GM12891 (cell line): ENCODE data around the gene SLC26A8. TPM values are rescaled to one million over a fixed set of nuclear protein-coding genes. Genes with fewer than 3 reads are reported as not detected.
A peak's percentile ranks its signal among the peaks of the same experiment; 100 is the strongest.

ENCODE experiments used
- DNase-seq: peaks from one replicate; pipeline ENCODE4 v3.0.0; 2011; ENCODE audit warnings: low spot score; ENCODE audit not compliant: insufficient read length
- FAIRE-seq: peaks from 2 replicates; lab custom pipeline; 2011; peaks lifted over from hg19 to GRCh38; lab: Jason Lieb, UNC
- PAX5 ChIP-seq: IDR thresholded peaks from 2 replicates; pipeline ENCODE4 v1.6.1; 2011; ENCODE audit warnings: low read length, moderate library complexity, mild to moderate bottlenecking; ENCODE audit not compliant: insufficient read depth, severe bottlenecking
- POLR2A ChIP-seq: IDR thresholded peaks from 2 replicates; pipeline ENCODE4 v1.6.1; 2011; ENCODE audit warnings: low read depth, low read length, control low read depth
- POLR2AphosphoS5 ChIP-seq: IDR thresholded peaks from 2 replicates; pipeline ENCODE4 v1.6.1; 2011; ENCODE audit warnings: low read depth, low read length, control low read depth
- POU2F2 ChIP-seq: IDR thresholded peaks from 2 replicates; pipeline ENCODE4 v1.6.1; 2011; ENCODE audit warnings: low read depth, mild to moderate bottlenecking, control low read depth, low read length, moderate library complexity
- SPI1 ChIP-seq: IDR thresholded peaks from 2 replicates; pipeline ENCODE4 v1.6.1; 2011; ENCODE audit warnings: low read depth, low read length, control low read depth
- TAF1 ChIP-seq: IDR thresholded peaks from 2 replicates; pipeline ENCODE4 v1.6.1; 2011; ENCODE audit warnings: low read depth, low read length, control low read depth
- polyA plus RNA-seq: library from polyadenylated mRNA; unstranded; fragments of >200 nt; gene quantifications from one replicate; pipeline ENCODE4 v1.2.1, GENCODE V29; 2012; ENCODE audit warnings: low read depth, missing spikeins, inconsistent platforms; ENCODE audit not compliant: missing spikeins

Gene SLC26A8
- polyA plus RNA-seq: not detected

DNA sequence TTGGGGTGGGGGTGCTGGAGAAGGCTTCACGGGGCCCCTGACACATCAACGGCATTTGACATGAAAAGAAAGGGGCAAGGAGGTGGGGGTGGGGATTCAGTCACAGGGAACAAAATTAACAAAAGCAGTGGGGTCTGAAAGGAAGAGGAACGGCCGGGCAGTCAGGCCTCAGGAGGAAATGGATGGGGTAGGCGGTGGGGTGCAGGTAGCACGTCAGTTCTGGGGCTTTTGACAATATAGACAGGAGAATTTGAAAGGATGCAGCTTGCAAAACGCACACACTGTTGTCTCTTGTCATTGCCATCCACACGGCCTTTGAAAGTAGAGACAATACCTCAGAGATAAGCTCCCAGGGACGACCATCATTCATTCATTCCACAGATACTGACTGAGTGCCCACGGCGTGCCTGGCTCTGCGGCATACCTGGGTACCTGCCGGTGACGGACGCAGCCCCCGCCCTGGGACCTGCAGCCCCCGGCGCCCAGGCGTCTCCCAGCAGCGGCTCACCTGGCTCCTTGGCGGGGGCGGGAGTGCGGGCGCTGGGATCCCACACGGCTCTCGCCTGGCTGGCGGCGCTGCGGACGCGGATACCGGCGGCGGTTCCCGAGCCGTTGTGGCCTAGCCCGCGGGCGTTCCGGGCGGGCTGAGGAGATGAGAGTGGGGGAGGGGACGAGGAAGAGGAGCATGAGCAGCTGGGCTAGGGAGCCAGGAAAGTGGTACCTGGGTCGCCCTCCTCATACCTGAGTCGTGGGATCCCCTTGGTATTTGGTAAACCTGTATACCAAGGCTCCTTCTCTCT, at the start of gene SLC26A8:
TSS of gene SLC26A8 (minus strand) at position 646 of the 800 bp plus-strand sequence. CDS start 4,934 bp downstream, outside the sequence.
- peak; percentile 16 for FAIRE-seq
- no peak for TF ChIP-seq TAF1
- no peak for TF ChIP-seq POLR2AphosphoS5
- no peak for TF ChIP-seq POLR2A
- TF ChIP-seq SPI1: no peak
- TF ChIP-seq POU2F2: no peak
- TF ChIP-seq PAX5: no peak
- no peak for DNase-seq

DNA sequence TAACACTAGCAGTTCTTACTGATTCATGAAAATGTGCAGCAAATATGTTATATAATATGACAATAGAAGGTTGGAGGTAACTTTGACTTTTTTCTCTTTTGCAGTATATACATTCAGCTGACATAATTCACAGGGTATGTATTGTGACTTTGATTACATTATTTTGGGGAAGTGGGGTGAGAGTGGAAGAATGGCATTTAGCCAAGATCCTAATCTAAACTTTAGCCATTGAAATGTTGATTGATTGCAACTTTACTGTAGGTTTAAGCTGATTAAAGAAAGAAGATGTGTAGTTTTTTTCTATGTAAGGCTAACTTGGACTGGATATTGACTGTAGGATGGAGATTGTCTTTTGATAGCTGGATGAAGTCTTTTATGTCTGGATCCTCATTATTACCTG, 49.1 kb upstream of the SLC26A8 start:
- DNase-seq: no peak
- TF ChIP-seq POU2F2 (no peak), POLR2A (no peak), SPI1 (no peak), POLR2AphosphoS5 (no peak), PAX5 (no peak), TAF1 (no peak)
- FAIRE-seq: no peak

DNA sequence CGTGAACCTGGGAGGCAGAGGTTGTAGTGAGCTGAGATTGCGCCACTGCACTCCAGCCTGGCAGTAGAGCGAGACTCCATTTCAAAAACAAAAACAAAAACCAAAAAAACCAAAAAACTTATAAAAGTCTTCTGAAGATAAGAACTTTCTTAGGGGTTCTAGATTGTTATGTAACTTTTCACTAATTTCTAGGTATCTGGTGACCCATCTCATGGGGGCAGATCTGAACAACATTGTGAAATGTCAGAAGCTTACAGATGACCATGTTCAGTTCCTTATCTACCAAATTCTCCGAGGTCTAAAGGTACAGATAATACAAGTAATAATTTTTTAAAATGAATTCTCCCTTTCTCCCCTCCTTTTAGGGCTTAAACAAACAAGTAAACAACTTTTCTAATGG, 48.2 kb upstream of the SLC26A8 start:
- no peak for TF ChIP-seq POLR2A
- TF ChIP-seq SPI1: no peak
- no peak for TF ChIP-seq POLR2AphosphoS5
- TF ChIP-seq POU2F2: no peak
- no peak for TF ChIP-seq TAF1
- TF ChIP-seq PAX5: no peak
- FAIRE-seq: no peak

GRCh38 chr6:36071714-36072113, 47.3 kb upstream of the SLC26A8 start:
- TF ChIP-seq SPI1 (no peak), POLR2AphosphoS5 (no peak), PAX5 (no peak), TAF1 (no peak), POLR2A (no peak), POU2F2 (no peak)
- DNase-seq: no peak
- no peak for FAIRE-seq

More for the DNA sequence above, 48.2 kb upstream of the SLC26A8 start:
- DNase-seq: no peak

GRCh38 chr6:36071281-36071680, 46.8 kb upstream of the SLC26A8 start:
- no peak for TF ChIP-seq POLR2AphosphoS5
- no peak for TF ChIP-seq SPI1
- TF ChIP-seq TAF1: no peak
- no peak for TF ChIP-seq POU2F2
- TF ChIP-seq PAX5: no peak
- TF ChIP-seq POLR2A: no peak
- no peak for FAIRE-seq
- DNase-seq: no peak

DNA sequence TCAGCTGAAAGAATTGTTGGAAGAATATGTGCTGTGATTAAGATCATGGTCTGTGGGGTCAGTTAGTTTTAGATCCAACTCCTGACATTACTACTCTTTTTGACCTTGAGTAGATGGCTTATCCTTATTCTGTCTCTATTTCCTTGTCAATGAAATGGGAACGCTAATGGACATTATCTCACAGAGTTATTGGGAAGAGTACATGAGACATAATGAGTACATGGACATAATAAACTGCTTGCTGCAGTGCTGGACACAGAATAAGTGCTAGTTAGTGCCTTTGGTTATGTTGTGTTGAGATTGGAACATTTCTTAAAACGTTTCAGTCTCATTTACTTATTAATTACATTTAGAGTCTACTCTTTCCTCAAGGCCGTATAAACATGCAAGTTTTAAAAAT, 45.8 kb upstream of the SLC26A8 start:
- FAIRE-seq (no peak), DNase-seq (no peak)
- TF ChIP-seq POLR2AphosphoS5 (no peak), TAF1 (no peak), SPI1 (no peak), PAX5 (no peak), POLR2A (no peak), POU2F2 (no peak)

DNA sequence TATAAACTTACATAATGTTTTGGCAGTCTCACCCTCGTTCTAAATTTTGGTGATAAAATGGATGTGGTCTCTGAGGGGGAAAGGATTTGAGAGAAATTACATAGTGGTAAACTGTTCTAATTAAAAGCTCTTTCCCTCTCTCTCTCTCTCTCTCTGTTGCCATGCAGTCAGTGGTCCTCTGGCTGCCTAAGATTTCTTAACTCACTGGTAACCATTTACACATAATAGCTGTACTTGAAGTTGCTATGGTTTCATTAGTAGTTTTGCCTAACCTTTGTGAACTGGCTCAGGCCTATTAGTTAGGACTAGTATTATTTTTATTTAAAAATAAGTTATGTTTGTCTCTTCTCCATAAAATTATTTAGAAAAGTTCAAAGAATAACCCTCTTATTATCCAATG, 45.1 kb upstream of the SLC26A8 start:
- TF ChIP-seq PAX5 (no peak), TAF1 (no peak), SPI1 (no peak), POU2F2 (no peak), POLR2AphosphoS5 (no peak), POLR2A (no peak)
- FAIRE-seq: no peak
- no peak for DNase-seq

GRCh38 chr6:36068586-36068985, 44.1 kb upstream of the SLC26A8 start:
- FAIRE-seq (no peak), DNase-seq (no peak)
- TF ChIP-seq POLR2AphosphoS5: no peak
- no peak for TF ChIP-seq SPI1
- TF ChIP-seq PAX5: no peak
- TF ChIP-seq TAF1: no peak

DNA sequence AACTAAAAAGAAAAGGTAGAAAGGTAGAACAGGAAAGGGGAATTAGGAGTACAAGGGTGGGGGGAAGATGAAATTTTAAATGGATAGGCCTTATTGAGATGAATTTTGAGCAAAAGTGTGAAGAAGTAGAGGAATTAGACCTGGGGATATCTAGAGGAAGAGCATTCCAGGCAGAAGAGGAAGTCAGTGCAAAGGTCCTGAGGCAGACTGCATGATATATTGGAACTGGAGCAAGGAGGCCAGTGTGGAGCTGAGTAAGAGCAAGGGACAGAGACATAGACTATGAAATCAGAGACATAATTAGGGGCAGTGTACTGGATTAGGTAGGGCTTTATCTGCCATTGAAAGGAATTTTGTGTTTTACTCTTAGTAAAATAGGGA, 43.6 kb upstream of the SLC26A8 start:
- no peak for TF ChIP-seq POLR2AphosphoS5
- TF ChIP-seq SPI1: no peak
- TF ChIP-seq POU2F2: no peak
- TF ChIP-seq TAF1: no peak
- TF ChIP-seq POLR2A: no peak
- DNase-seq: no peak
- no peak for FAIRE-seq

GRCh38 chr6:36067374-36068011, 43.1 kb upstream of the SLC26A8 start:
- DNase-seq: no peak
- TF ChIP-seq PAX5 (no peak), TAF1 (no peak), SPI1 (no peak), POLR2A (no peak), POLR2AphosphoS5 (no peak), POU2F2 (no peak)
- FAIRE-seq: no peak
